Central memory CD8-positive, alpha-beta T cell (primary cell): Measurements from ENCODE around the gene PDHX.

ENCODE experiments used
- ATAC-seq: fragments of 150-1000 bp; cut with Tn5 transposase; replicated peaks from 2 replicates; pipeline ENCODE4 v1.10.0; 2022; ENCODE audit warnings: mild to moderate bottlenecking, moderate FRiP score, moderate number of reproducible peaks; ENCODE audit not compliant: poor library complexity, severe bottlenecking; ENCODE audit errors: extremely low read depth
- DNase-seq, 2 donors: peaks; one replicate each; pipeline ENCODE4 v3.0.0; 2021; ENCODE audit warnings: low spot score in 2 of 2
- H3K27ac Mint-ChIP-seq: one replicate; pipeline ENCODE4 v1.8.0; 2022; ENCODE audit warnings: low read depth, mild to moderate bottlenecking, moderate library complexity, mixed read lengths
- H3K27me3 Mint-ChIP-seq: one replicate; pipeline ENCODE4 v1.8.0; 2022; ENCODE audit warnings: mixed read lengths
- H3K36me3 Mint-ChIP-seq: one replicate; pipeline ENCODE4 v1.8.0; 2022; ENCODE audit warnings: mild to moderate bottlenecking, moderate library complexity, mixed read lengths; ENCODE audit not compliant: insufficient read depth
- H3K4me1 Mint-ChIP-seq: one replicate; pipeline ENCODE4 v1.8.0; 2022; ENCODE audit warnings: mixed read lengths
- H3K4me3 Mint-ChIP-seq: one replicate; pipeline ENCODE4 v1.8.0; 2022; ENCODE audit warnings: mild to moderate bottlenecking, moderate library complexity, mixed read lengths
- H3K9me3 Mint-ChIP-seq: one replicate; pipeline ENCODE4 v1.8.0; 2022; ENCODE audit warnings: mixed read lengths

PDHX gene

GRCh38 chr11:34938611-34939010 lies 22.2 kb downstream of the PDHX start:
- Mint-ChIP-seq H3K36me3 (peaks cover 5% of the 10 kb centered on the region), H3K27ac (no peak overlapping the region), H3K4me1 (peaks cover 33% of the 10 kb centered on the region), H3K27me3 (no peaks in the 10 kb centered on the region), H3K9me3 (no peaks in the 10 kb centered on the region), H3K4me3 (no peak overlapping the region)
- no peak for ATAC-seq
- no peak for DNase-seq

GRCh38 chr11:34940026-34940677 lies 23.7 kb downstream of the PDHX start:
- H3K36me3 Mint-ChIP-seq, result peaks cover 5% of the 10 kb centered on the region
- no peak for ATAC-seq
- no peak overlapping the region for H3K4me3 Mint-ChIP-seq
- DNase-seq, result no peak
- H3K27ac Mint-ChIP-seq, result no peak overlapping the region
- peaks cover 36% of the 10 kb centered on the region for H3K4me1 Mint-ChIP-seq
- no peaks in the 10 kb centered on the region for H3K9me3 Mint-ChIP-seq
- no peaks in the 10 kb centered on the region for H3K27me3 Mint-ChIP-seq

GRCh38 chr11:34941688-34942087 lies 25.3 kb downstream of the PDHX start:
- H3K9me3 Mint-ChIP-seq, result no peaks in the 10 kb centered on the region
- DNase-seq (no peak), ATAC-seq (no peak)
- H3K4me3 Mint-ChIP-seq, result no peak overlapping the region
- no peak overlapping the region for H3K27ac Mint-ChIP-seq
- peaks cover 5% of the 10 kb centered on the region for H3K36me3 Mint-ChIP-seq
- H3K4me1 Mint-ChIP-seq, result peaks cover 22% of the 10 kb centered on the region
- no peaks in the 10 kb centered on the region for H3K27me3 Mint-ChIP-seq

GRCh38 chr11:34944692-34945091 lies 28.3 kb downstream of the PDHX start:
- Mint-ChIP-seq H3K4me1 (peaks cover 10% of the 10 kb centered on the region), H3K4me3 (no peak overlapping the region), H3K27me3 (no peaks in the 10 kb centered on the region), H3K36me3 (peaks cover 8% of the 10 kb centered on the region), H3K27ac (no peak overlapping the region), H3K9me3 (no peaks in the 10 kb centered on the region)
- DNase-seq (no peak), ATAC-seq (no peak)

GRCh38 chr11:34948696-34949095 lies 32.3 kb downstream of the PDHX start:
- Mint-ChIP-seq H3K4me1 (peaks cover 7% of the 10 kb centered on the region), H3K27ac (no peak overlapping the region), H3K27me3 (no peaks in the 10 kb centered on the region), H3K9me3 (no peaks in the 10 kb centered on the region), H3K4me3 (no peak overlapping the region), H3K36me3 (peaks cover 9% of the 10 kb centered on the region)
- DNase-seq, result no peak
- no peak for ATAC-seq

- Mint-ChIP-seq H3K4me3 (no peak overlapping the region), H3K27me3 (no peaks in the 10 kb centered on the region), H3K9me3 (no peaks in the 10 kb centered on the region), H3K27ac (no peak overlapping the region), H3K4me1 (peaks cover 6% of the 10 kb centered on the region), H3K36me3 (peaks cover 7% of the 10 kb centered on the region)
- no peak for ATAC-seq
- DNase-seq, result no peak
These were observed 37.5 kb downstream of the PDHX start for GRCh38 chr11:34953955-34954354.

GRCh38 chr11:34957206-34957605 lies 40.8 kb downstream of the PDHX start:
- Mint-ChIP-seq H3K4me1 (peaks cover 6% of the 10 kb centered on the region), H3K4me3 (no peak overlapping the region), H3K27me3 (no peaks in the 10 kb centered on the region), H3K9me3 (no peaks in the 10 kb centered on the region), H3K36me3 (peaks cover 13% of the 10 kb centered on the region), H3K27ac (no peak overlapping the region)
- DNase-seq, result no peak
- ATAC-seq, result no peak

GRCh38 chr11:34957606-34958005 lies 41.2 kb downstream of the PDHX start:
- no peak overlapping the region for H3K27ac Mint-ChIP-seq
- H3K4me1 Mint-ChIP-seq, result peaks cover 6% of the 10 kb centered on the region
- H3K27me3 Mint-ChIP-seq, result no peaks in the 10 kb centered on the region
- peaks cover 13% of the 10 kb centered on the region for H3K36me3 Mint-ChIP-seq
- no peak for DNase-seq
- ATAC-seq, result no peak
- H3K9me3 Mint-ChIP-seq, result no peaks in the 10 kb centered on the region
- no peak overlapping the region for H3K4me3 Mint-ChIP-seq

- H3K4me1 Mint-ChIP-seq, result peaks cover 3% of the 10 kb centered on the region
- H3K9me3 Mint-ChIP-seq, result no peaks in the 10 kb centered on the region
- peaks cover 13% of the 10 kb centered on the region for H3K36me3 Mint-ChIP-seq
- no peak overlapping the region for H3K4me3 Mint-ChIP-seq
- DNase-seq (no peak), ATAC-seq (no peak)
- no peak overlapping the region for H3K27ac Mint-ChIP-seq
- H3K27me3 Mint-ChIP-seq, result no peaks in the 10 kb centered on the region
These were observed 43.4 kb downstream of the PDHX start for GRCh38 chr11:34959770-34960169.

- H3K9me3 Mint-ChIP-seq, result no peaks in the 10 kb centered on the region
- H3K36me3 Mint-ChIP-seq, result peaks cover 13% of the 10 kb centered on the region
- ATAC-seq (no peak), DNase-seq (no peak)
- no peak overlapping the region for H3K27ac Mint-ChIP-seq
- no peak overlapping the region for H3K4me3 Mint-ChIP-seq
- H3K4me1 Mint-ChIP-seq, result no peaks in the 10 kb centered on the region
- H3K27me3 Mint-ChIP-seq, result no peaks in the 10 kb centered on the region
These were observed 43.9 kb downstream of the PDHX start for GRCh38 chr11:34960277-34960676.

GRCh38 chr11:34962034-34962433 lies 45.6 kb downstream of the PDHX start:
- H3K27me3 Mint-ChIP-seq, result no peaks in the 10 kb centered on the region

GRCh38 chr11:34963351-34963750 lies 46.9 kb downstream of the PDHX start:
- no peak overlapping the region for H3K4me3 Mint-ChIP-seq

More at GRCh38 chr11:34962034-34962433, 45.6 kb downstream of the PDHX start:
- Mint-ChIP-seq H3K4me3 (no peak overlapping the region), H3K9me3 (no peaks in the 10 kb centered on the region), H3K36me3 (peaks cover 15% of the 10 kb centered on the region), H3K4me1 (no peaks in the 10 kb centered on the region), H3K27ac (no peak overlapping the region)
- ATAC-seq (no peak), DNase-seq (no peak)

GRCh38 chr11:34964610-34965331 lies 48.4 kb downstream of the PDHX start:
- Mint-ChIP-seq H3K27me3 (no peaks in the 10 kb centered on the region), H3K9me3 (no peaks in the 10 kb centered on the region), H3K36me3 (peaks cover 16% of the 10 kb centered on the region), H3K4me3 (no peak overlapping the region), H3K4me1 (no peaks in the 10 kb centered on the region), H3K27ac (no peak overlapping the region)
- no peak for ATAC-seq
- no peak for DNase-seq

More at GRCh38 chr11:34963351-34963750, 46.9 kb downstream of the PDHX start:
- Mint-ChIP-seq H3K4me1 (no peaks in the 10 kb centered on the region), H3K36me3 (peaks cover 18% of the 10 kb centered on the region), H3K27ac (no peak overlapping the region), H3K9me3 (no peaks in the 10 kb centered on the region), H3K27me3 (no peaks in the 10 kb centered on the region)
- DNase-seq, result no peak
- no peak for ATAC-seq
